Measurements from ENCODE around the gene CD247.

- TF ChIP-seq RAD21 (IDR thresholded peaks at IDR 0.05; ENCODE audit: low read length) (no peak), CTCF (IDR thresholded peaks at IDR 0.05) (no peak), SIN3A (IDR thresholded peaks at IDR 0.05; ENCODE audit: borderline replicate concordance, low read depth, low read length) (no peak), RXRA (IDR thresholded peaks at IDR 0.05; ENCODE audit: borderline replicate concordance, low read depth) (no peak), MAX (IDR thresholded peaks at IDR 0.05; ENCODE audit: low read depth) (no peak), PBX3 (IDR thresholded peaks at IDR 0.05) (no peak), POLR2AphosphoS5 (IDR thresholded peaks at IDR 0.05; ENCODE audit: low read depth, low read length) (no peak), USF2 (IDR thresholded peaks at IDR 0.05; ENCODE audit: borderline replicate concordance, low read depth, low read length) (no peak), TAF1 (IDR thresholded peaks at IDR 0.05; ENCODE audit: borderline replicate concordance, low read depth, low read length) (no peak), EZH2phosphoT487 (IDR thresholded peaks at IDR 0.05; ENCODE audit: borderline replicate concordance, low read depth) (no peak), NFIC (IDR thresholded peaks at IDR 0.05; ENCODE audit: borderline replicate concordance) (no peak), GABPA (IDR thresholded peaks at IDR 0.05; ENCODE audit: low read depth) (no peak), FOSL2 (IDR thresholded peaks at IDR 0.05; ENCODE audit: borderline replicate concordance, low read depth) (no peak)
These were observed 26.2 kb upstream of the CD247 start for GRCh38 chr1:167544447-167545093.

Data from SK-N-SH (cell line).